Activated naive CD8-positive, alpha-beta T cell treated with anti-CD3 and anti-CD28 coated beads, Interleukin-2, amount 10 ng/mL, durations not matched to agents 7 days and 5 days (primary cell): ENCODE measurements around the gene UGT1A4. TPM values are rescaled to one million over a fixed set of nuclear protein-coding genes. Genes with fewer than 3 reads are reported as not detected.

Experiments used
- ATAC-seq: fragments of 150-1000 bp; cut with Tn5 transposase; one replicate; pipeline ENCODE4 v1.10.0; 2021; ENCODE audit warnings: low read depth, moderate library complexity
- POLR2A ChIA-PET: fragments of 350-600 bp; sonication (Branson Sonifier 250); formaldehyde crosslinking; loops from one replicate; lab custom pipeline; 2021; ENCODE audit warnings: antibody characterized with exemption; lab: Charles Lee
- DNase-seq: peaks from one replicate; pipeline ENCODE4 v3.0.0; 2021
- H3K27ac Mint-ChIP-seq: one replicate; pipeline ENCODE4 v1.8.0; 2022; ENCODE audit warnings: mild to moderate bottlenecking, mixed read lengths
- H3K27me3 Mint-ChIP-seq: one replicate; pipeline ENCODE4 v1.8.0; 2022; ENCODE audit warnings: mild to moderate bottlenecking, moderate library complexity, mixed read lengths
- H3K36me3 Mint-ChIP-seq: one replicate; pipeline ENCODE4 v1.8.0; 2021; ENCODE audit warnings: mild to moderate bottlenecking, mixed read lengths
- H3K4me1 Mint-ChIP-seq: one replicate; pipeline ENCODE4 v1.8.0; 2021; ENCODE audit warnings: mixed read lengths
- H3K4me3 Mint-ChIP-seq: one replicate; pipeline ENCODE4 v1.8.0; 2022; ENCODE audit warnings: mild to moderate bottlenecking, moderate library complexity, mixed read lengths
- H3K9me3 Mint-ChIP-seq: one replicate; pipeline ENCODE4 v1.8.0; 2021; ENCODE audit warnings: mixed read lengths
- total RNA-seq, 2 experiments: library from RNA; stranded (reverse); gene quantifications; one replicate each; pipeline ENCODE4 v1.2.3, GENCODE V29; 2021

Gene UGT1A4
- total RNA-seq, 2 experiments from 2014 or later, result not detected

GRCh38 chr2:233807966-233808935, 89.7 kb downstream of the UGT1A4 start:
- no peak for DNase-seq
- no peak overlapping the region for H3K4me3 Mint-ChIP-seq
- H3K27me3 Mint-ChIP-seq, result peaks cover 17% of the 10 kb centered on the region
- H3K4me1 Mint-ChIP-seq, result no peaks in the 10 kb centered on the region
- POLR2A ChIA-PET, result interaction anchor here (0.5 kb wide), 1 partner anchor 106 kb away, joined by 4 read pairs; no protein-coding TSS in a partner anchor
- no peaks in the 10 kb centered on the region for H3K9me3 Mint-ChIP-seq
- no peak for ATAC-seq
- H3K36me3 Mint-ChIP-seq, result no peaks in the 10 kb centered on the region
- H3K27ac Mint-ChIP-seq, result no peak overlapping the region

- H3K4me1 Mint-ChIP-seq, result no peaks in the 10 kb centered on the region
- DNase-seq (no peak), ATAC-seq (no peak)
- H3K27me3 Mint-ChIP-seq, result peaks cover 11% of the 10 kb centered on the region
- POLR2A ChIA-PET, result no interaction called here
- H3K27ac Mint-ChIP-seq, result no peak overlapping the region
- no peak overlapping the region for H3K4me3 Mint-ChIP-seq
- H3K9me3 Mint-ChIP-seq, result no peaks in the 10 kb centered on the region
- no peaks in the 10 kb centered on the region for H3K36me3 Mint-ChIP-seq
These were observed 91.8 kb downstream of the UGT1A4 start for GRCh38 chr2:233810385-233810784.

GRCh38 chr2:233811087-233811486, 92.6 kb downstream of the UGT1A4 start:
- H3K27me3 Mint-ChIP-seq, result peaks cover 12% of the 10 kb centered on the region
- no peaks in the 10 kb centered on the region for H3K36me3 Mint-ChIP-seq
- no peaks in the 10 kb centered on the region for H3K9me3 Mint-ChIP-seq
- POLR2A ChIA-PET, result no interaction called here
- no peaks in the 10 kb centered on the region for H3K4me1 Mint-ChIP-seq
- no peak overlapping the region for H3K27ac Mint-ChIP-seq
- no peak for DNase-seq
- no peak overlapping the region for H3K4me3 Mint-ChIP-seq
- ATAC-seq, result no peak

- Mint-ChIP-seq H3K4me1 (no peaks in the 10 kb centered on the region), H3K9me3 (no peaks in the 10 kb centered on the region), H3K27ac (no peak overlapping the region), H3K4me3 (no peak overlapping the region), H3K36me3 (no peaks in the 10 kb centered on the region), H3K27me3 (peaks cover 10% of the 10 kb centered on the region)
- DNase-seq, result no peak
- POLR2A ChIA-PET, result no interaction called here
- no peak for ATAC-seq
These were observed 93.2 kb downstream of the UGT1A4 start for GRCh38 chr2:233811732-233812131.

GRCh38 chr2:233813236-233814055, 94.9 kb downstream of the UGT1A4 start:
- POLR2A ChIA-PET, result no interaction called here
- DNase-seq (no peak), ATAC-seq (no peak)
- Mint-ChIP-seq H3K9me3 (no peaks in the 10 kb centered on the region), H3K27me3 (peaks cover 10% of the 10 kb centered on the region), H3K36me3 (no peaks in the 10 kb centered on the region), H3K27ac (no peak overlapping the region), H3K4me3 (no peak overlapping the region), H3K4me1 (peaks cover 3% of the 10 kb centered on the region)

- Mint-ChIP-seq H3K36me3 (no peaks in the 10 kb centered on the region), H3K27me3 (peaks cover 10% of the 10 kb centered on the region), H3K27ac (no peak overlapping the region), H3K4me3 (no peak overlapping the region), H3K9me3 (no peaks in the 10 kb centered on the region), H3K4me1 (peaks cover 3% of the 10 kb centered on the region)
- POLR2A ChIA-PET, result no interaction called here
- DNase-seq (no peak), ATAC-seq (no peak)
These were observed 95.7 kb downstream of the UGT1A4 start for GRCh38 chr2:233814056-233814835.

- Mint-ChIP-seq H3K36me3 (no peaks in the 10 kb centered on the region), H3K9me3 (no peaks in the 10 kb centered on the region), H3K27me3 (peaks cover 10% of the 10 kb centered on the region), H3K4me1 (peaks cover 3% of the 10 kb centered on the region), H3K4me3 (no peak overlapping the region), H3K27ac (no peak overlapping the region)
- DNase-seq (no peak), ATAC-seq (no peak)
- POLR2A ChIA-PET, result no interaction called here
These were observed 97.3 kb downstream of the UGT1A4 start for GRCh38 chr2:233815861-233816260.

GRCh38 chr2:233816334-233816733, 97.8 kb downstream of the UGT1A4 start:
- peaks cover 10% of the 10 kb centered on the region for H3K27me3 Mint-ChIP-seq
- POLR2A ChIA-PET, result no interaction called here
- no peak for DNase-seq
- no peak overlapping the region for H3K4me3 Mint-ChIP-seq
- no peak for ATAC-seq
- H3K36me3 Mint-ChIP-seq, result no peaks in the 10 kb centered on the region
- H3K27ac Mint-ChIP-seq, result no peak overlapping the region
- H3K4me1 Mint-ChIP-seq, result peaks cover 3% of the 10 kb centered on the region
- no peaks in the 10 kb centered on the region for H3K9me3 Mint-ChIP-seq

- DNase-seq (no peak), ATAC-seq (no peak)
- POLR2A ChIA-PET, result no interaction called here
- no peak overlapping the region for H3K4me3 Mint-ChIP-seq
- H3K9me3 Mint-ChIP-seq, result no peaks in the 10 kb centered on the region
- H3K4me1 Mint-ChIP-seq, result peaks cover 3% of the 10 kb centered on the region
- peaks cover 10% of the 10 kb centered on the region for H3K27me3 Mint-ChIP-seq
- H3K36me3 Mint-ChIP-seq, result no peaks in the 10 kb centered on the region
- no peak overlapping the region for H3K27ac Mint-ChIP-seq
These were observed 98.2 kb downstream of the UGT1A4 start for GRCh38 chr2:233816771-233817170.

- Mint-ChIP-seq H3K27ac (no peak overlapping the region), H3K4me3 (no peak overlapping the region), H3K9me3 (no peaks in the 10 kb centered on the region), H3K36me3 (no peaks in the 10 kb centered on the region), H3K27me3 (peaks cover 10% of the 10 kb centered on the region), H3K4me1 (peaks cover 3% of the 10 kb centered on the region)
- DNase-seq, result no peak
- POLR2A ChIA-PET, result no interaction called here
- ATAC-seq, result no peak
These were observed 98.9 kb downstream of the UGT1A4 start for GRCh38 chr2:233817361-233817911.

- Mint-ChIP-seq H3K4me1 (peaks cover 3% of the 10 kb centered on the region), H3K27ac (no peak overlapping the region), H3K36me3 (no peaks in the 10 kb centered on the region), H3K4me3 (no peak overlapping the region), H3K9me3 (no peaks in the 10 kb centered on the region), H3K27me3 (peaks cover 10% of the 10 kb centered on the region)
- ATAC-seq, result no peak
- peak; percentile 16 for DNase-seq
- POLR2A ChIA-PET, result no interaction called here
These were observed 99.6 kb downstream of the UGT1A4 start for GRCh38 chr2:233817995-233818638.
